Spleen (tissue), 7 donors: ENCODE measurements around the gene OTOA.
"Not testable (repeated sequence)": the region's sequence is repeated elsewhere in the genome, so short reads cannot be mapped to it uniquely, and the experiment has no call there.

Experiments used
- CTCF ChIP-seq, 11 experiments: fragments of 200-600 bp in 7 of 11; fragments of 450-650 bp in 4 of 11; sonication (generic) in 4 of 11; IDR thresholded peaks in 8 of 11; conservative IDR thresholded peaks in 3 of 11; 1 replicate in 7 of 11; 2 replicates in 4 of 11; pipeline versions ENCODE4 v1.4.0 to v1.8.0; 2016 to 2021; ENCODE audit warnings: antibody characterized with exemption in 11 of 11, inconsistent platforms in 4 of 11, mild to moderate bottlenecking in 1 of 11
- POLR2AphosphoS5 ChIP-seq, 3 donors: sonication (generic); formaldehyde crosslinking; IDR thresholded peaks; one replicate each; pipeline ENCODE4 v1.5.1; 2017; ENCODE audit warnings: antibody characterized with exemption in 3 of 3
- donor health status: DM: no; HTN: no; CAD: no; lungs with moderate emphysema.
- donor health status: DM: no; HTN: no; CAD: no.
- donor health status: DM: no; HTN: no; CAD: no.

GRCh38 chr16:21770584-21770983 lies 106.8 kb downstream of the OTOA start:
- not testable (repeated sequence) for TF ChIP-seq CTCF (IDR thresholded peaks at IDR 0.05 in 8 of 11, conservative IDR thresholded peaks at IDR 0.05 in 3 of 11); POLR2AphosphoS5 (IDR thresholded peaks at IDR 0.05)
